ENCODE results near the gene ADGRD1.
"Not testable (repeated sequence)": the region's sequence is repeated elsewhere in the genome, so short reads cannot be mapped to it uniquely, and the experiment has no call there.

Gene ADGRD1

GRCh38 chr12:131121705-131122405 lies 168.1 kb downstream of the ADGRD1 start:
- DNase-seq (ENCODE audit: low read depth) = no peak

DNA sequence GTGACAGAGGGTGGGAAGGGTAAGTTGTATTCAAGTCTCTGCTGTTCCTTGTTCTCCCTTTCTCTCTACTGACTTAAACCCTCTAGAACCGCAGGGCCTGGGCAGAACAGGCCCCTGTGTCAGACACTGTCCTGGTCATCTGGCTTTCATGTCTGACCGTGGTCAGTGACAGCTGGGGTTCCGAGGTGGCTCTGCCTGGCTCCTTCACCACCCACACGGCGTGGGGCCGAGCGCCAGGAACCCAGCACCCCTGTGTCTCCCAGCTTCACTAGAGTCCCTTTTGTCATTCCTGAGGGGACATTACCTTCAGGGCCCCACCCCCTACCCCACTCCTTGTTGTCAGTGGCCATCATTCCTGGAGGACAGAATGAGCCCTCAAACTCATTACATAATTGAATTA lies 168.9 kb downstream of the ADGRD1 start:
- DNase-seq (ENCODE audit: low read depth) = no peak

- no peak for DNase-seq (ENCODE audit: low read depth)
Observed at GRCh38 chr12:131123817-131124216, 170.1 kb downstream of the ADGRD1 start.

GRCh38 chr12:131124487-131125280 lies 171.0 kb downstream of the ADGRD1 start:
- no peak for DNase-seq (ENCODE audit: low read depth)

GRCh38 chr12:131126662-131127173 lies 173.0 kb downstream of the ADGRD1 start:
- no peak for DNase-seq (ENCODE audit: low read depth)

- no peak for DNase-seq (ENCODE audit: low read depth)
Observed at GRCh38 chr12:131128556-131128955, 174.8 kb downstream of the ADGRD1 start.

DNA sequence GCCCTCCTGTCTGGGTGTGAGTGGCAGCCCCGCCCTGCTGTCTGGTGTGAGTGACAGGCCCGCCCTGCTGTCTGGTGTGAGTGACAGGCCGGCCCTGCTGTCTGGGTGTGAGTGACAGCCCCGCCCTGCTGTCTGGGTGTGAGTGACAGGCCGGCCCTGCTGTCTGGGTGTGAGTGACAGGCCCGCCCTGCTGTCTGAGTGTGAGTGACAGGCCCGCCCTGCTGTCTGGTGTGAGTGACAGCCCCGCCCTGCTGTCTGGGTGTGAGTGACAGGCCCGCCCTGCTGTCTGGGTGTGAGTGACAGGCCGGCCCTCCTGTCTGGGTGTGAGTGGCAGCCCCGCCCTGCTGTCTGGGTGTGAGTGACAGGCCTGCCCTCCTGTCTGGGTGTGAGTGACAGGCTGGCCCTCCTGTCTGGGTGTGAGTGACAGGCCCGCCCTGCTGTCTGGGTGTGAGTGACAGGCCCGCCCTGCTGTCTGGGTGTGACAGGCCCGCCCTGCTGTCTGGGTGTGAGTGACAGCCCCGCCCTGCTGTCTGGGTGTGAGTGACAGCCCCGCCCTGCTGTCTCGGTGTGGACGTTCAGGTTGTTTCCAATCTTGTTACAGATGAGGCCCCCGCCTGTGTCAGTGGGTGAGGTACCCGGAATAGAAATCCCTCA lies 175.4 kb downstream of the ADGRD1 start:
- DNase-seq (ENCODE audit: low read depth) = not testable (repeated sequence)

- DNase-seq (ENCODE audit: low read depth) = peak; percentile 64
Observed at GRCh38 chr12:131129839-131130238, 176.1 kb downstream of the ADGRD1 start.

- DNase-seq (ENCODE audit: low read depth) = no peak
Observed at GRCh38 chr12:131130311-131130911, 176.7 kb downstream of the ADGRD1 start.

DNA sequence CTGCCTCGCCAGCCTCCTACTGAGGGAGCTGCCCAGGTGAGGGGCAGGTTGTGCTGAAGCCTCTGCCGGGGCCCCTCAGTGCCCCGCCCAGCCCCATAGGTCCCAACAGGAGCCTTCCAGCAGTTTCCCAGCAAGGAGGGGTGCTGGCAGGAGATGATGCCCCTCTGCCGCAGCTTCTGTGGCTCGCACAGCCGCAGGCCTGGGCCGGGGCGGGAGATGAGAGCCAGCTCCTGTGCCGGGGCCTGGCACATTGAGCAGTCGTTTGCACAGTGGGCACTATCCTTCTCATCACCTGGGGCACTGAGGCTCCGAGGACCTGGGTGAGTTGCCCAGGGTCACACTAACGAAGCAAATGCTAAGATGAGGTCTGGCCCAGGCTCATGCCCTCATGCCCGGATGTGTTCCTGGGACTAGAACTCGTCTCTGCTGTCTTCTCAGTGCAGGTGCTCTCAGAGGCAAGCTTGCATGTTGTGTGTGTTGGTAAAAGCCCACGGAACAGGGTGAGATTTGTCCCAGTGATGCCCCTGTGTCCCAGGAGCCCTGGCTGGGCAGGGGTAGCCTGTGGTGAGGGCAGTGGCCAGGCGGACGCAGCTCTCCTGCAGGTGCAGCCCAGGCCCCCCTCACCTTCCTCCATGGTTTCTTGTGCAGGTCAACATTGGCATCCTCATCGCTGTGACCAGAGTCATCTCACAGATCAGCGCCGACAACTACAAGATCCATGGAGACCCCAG lies 177.5 kb downstream of the ADGRD1 start:
- DNase-seq (ENCODE audit: low read depth) = no peak

- no peak for DNase-seq (ENCODE audit: low read depth)
Observed at GRCh38 chr12:131131808-131132117, 178.1 kb downstream of the ADGRD1 start.

- DNase-seq (ENCODE audit: low read depth) = peak; percentile 45
Observed at GRCh38 chr12:131132118-131132892, 178.6 kb downstream of the ADGRD1 start.

GRCh38 chr12:131133015-131133905 lies 179.6 kb downstream of the ADGRD1 start:
- DNase-seq (ENCODE audit: low read depth) = no peak

- DNase-seq (ENCODE audit: low read depth) = no peak
Observed at GRCh38 chr12:131133994-131134393, 180.3 kb downstream of the ADGRD1 start.

DNA sequence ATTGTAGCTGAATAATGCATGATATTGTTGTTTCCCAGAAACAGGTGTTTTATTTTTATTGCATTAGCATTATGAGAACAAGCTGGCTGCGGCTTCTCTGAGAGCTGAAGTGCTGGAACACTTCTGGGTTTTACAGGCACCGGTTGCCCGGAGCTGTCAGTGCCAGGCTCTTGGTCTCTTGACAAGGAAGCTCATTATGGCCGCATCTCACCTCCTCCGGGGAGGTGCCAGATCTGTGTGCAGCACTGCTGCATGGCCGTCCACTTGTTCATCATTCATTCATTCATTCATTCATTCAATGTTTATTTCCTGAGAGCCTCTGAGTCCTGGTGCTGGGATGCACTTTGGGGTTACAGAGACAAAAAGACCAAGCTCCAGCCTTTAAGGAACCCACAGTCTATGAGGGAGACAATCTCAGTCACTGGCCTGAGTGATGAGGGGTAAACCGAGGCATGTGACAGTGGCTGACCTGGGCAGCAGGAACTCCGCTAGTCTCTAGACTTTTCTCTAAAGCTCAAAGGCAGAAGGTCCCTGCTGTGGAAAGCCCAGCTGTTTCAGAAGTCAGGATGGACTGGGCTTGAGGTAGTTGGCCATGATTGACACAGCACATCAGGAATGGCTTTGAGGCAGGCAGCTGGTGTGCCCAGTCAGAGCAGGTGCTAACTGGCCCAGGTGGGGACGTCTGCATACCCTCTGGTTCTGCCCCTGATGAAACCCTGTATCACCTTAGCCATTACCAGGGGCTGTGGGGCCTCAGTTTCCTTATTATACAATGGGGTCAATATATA lies 181.0 kb downstream of the ADGRD1 start:
- no peak for DNase-seq (ENCODE audit: low read depth)

- no peak for DNase-seq (ENCODE audit: low read depth)
Observed at GRCh38 chr12:131135311-131135785, 181.6 kb downstream of the ADGRD1 start.

DNA sequence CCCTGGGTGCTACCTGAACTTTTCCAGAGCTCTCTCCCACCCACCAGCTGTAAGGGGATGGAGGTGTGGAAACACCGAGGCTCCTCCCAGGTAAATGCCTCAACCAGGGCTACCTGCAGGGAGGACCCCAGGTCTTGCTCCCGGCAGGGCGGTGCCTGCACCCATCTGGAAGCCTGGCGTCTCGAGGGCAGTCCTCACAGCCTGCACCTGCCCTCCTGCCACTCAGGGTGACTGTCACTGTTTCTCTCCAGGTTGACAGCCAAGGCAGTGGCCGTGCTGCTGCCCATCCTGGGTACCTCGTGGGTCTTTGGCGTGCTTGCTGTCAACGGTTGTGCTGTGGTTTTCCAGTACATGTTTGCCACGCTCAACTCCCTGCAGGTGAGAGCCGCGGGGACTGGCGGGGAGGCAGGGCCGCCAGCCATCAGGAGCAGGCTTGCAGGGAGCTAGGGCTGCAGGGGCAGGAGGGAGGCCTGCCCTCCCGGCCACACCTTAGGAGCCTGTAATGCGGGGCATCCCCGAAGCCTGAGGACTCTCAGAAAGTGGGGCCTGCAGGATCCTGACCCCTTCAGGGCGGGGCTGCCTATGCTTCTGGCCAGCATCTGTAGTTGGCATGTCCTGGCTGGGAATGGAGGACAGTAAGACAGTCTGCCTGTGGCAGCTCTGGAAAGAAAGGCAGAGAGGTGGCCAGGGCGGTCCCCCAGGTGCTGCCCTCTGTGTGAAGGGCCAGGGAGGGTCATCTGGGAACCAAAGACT lies 182.3 kb downstream of the ADGRD1 start:
- no peak for DNase-seq (ENCODE audit: low read depth)

DNA sequence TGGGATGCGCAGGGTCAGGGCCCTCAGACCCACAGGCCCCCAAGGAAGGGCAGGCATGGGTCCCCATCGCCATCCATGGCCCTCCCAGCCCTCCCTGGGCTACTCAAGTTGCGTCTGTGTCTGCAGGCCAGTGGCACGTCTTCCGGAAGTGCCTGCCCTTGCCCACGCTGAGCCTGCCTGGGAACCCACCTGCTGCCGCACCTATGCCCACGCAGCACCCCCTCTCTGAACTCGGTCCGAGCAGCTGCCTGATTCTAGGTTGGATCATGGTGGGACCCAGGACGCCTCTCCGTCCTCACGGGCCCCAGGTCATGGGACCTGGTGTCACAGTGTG lies 182.8 kb downstream of the ADGRD1 start:
- no peak for DNase-seq (ENCODE audit: low read depth)

All from EH (cell line).